Ovary (tissue), 3 donors: Measurements from ENCODE around the gene SCUBE3.

ENCODE experiments used
- CTCF ChIP-seq, 3 donors: fragments of 450-650 bp in 2 of 3; fragments of 200-600 bp in 1 of 3; IDR thresholded peaks; one replicate each; pipeline versions ENCODE4 v1.5.1 to v1.8.0; 2016 to 2022; ENCODE audit warnings: antibody characterized with exemption in 3 of 3, mild to moderate bottlenecking in 1 of 3
- EP300 ChIP-seq: sonication (generic); formaldehyde crosslinking; IDR thresholded peaks from one replicate; pipeline ENCODE4 v1.6.1; 2017; ENCODE audit warnings: antibody characterized with exemption
- POLR2A ChIP-seq: fragments of 450-650 bp; IDR thresholded peaks from one replicate; pipeline ENCODE4 v1.6.1; 2017; ENCODE audit warnings: antibody characterized with exemption, mild to moderate bottlenecking, moderate library complexity
- donor health status: DM: no; HTN: no; CAD: no.

- TF ChIP-seq CTCF (IDR thresholded peaks at IDR 0.05): no peak
- TF ChIP-seq EP300: no peak
- TF ChIP-seq POLR2A: no peak
Observed at GRCh38 chr6:35242906-35243305, 29.1 kb downstream of the SCUBE3 start.
